Chondrocyte (in vitro differentiated cells): ENCODE data around the gene ZNF423. TPM values are rescaled to one million over a fixed set of nuclear protein-coding genes. Genes with fewer than 3 reads are reported as not detected.

Source experiments
- DNase-seq: peaks from one replicate; pipeline ENCODE4 v3.0.0; 2021; ENCODE audit warnings: mixed read lengths, low spot score
- H3K27ac Mint-ChIP-seq: one replicate; pipeline ENCODE4 v1.8.0; 2021; ENCODE audit warnings: mild to moderate bottlenecking, moderate library complexity, mixed read lengths; ENCODE audit not compliant: unreplicated experiment
- H3K27me3 Mint-ChIP-seq: 2 replicates; pipeline ENCODE4 v1.8.0; 2021; ENCODE audit warnings: low read depth, mixed read lengths
- H3K36me3 Mint-ChIP-seq: 2 replicates; pipeline ENCODE4 v1.8.0; 2021; ENCODE audit warnings: low read depth, mixed read lengths
- H3K4me1 Mint-ChIP-seq: 2 replicates; pipeline ENCODE4 v1.8.0; 2021; ENCODE audit warnings: low read depth, mild to moderate bottlenecking, mixed read lengths
- H3K4me3 Mint-ChIP-seq: one replicate; pipeline ENCODE4 v1.8.0; 2021; ENCODE audit warnings: mild to moderate bottlenecking, moderate library complexity, mixed read lengths; ENCODE audit not compliant: unreplicated experiment
- H3K9me3 Mint-ChIP-seq: 2 replicates; pipeline ENCODE4 v1.8.0; 2021; ENCODE audit warnings: low read depth, mixed read lengths
- total RNA-seq: library from RNA; stranded (reverse); gene quantifications from 3 replicates; pipeline ENCODE4 v1.2.1, GENCODE V29; 2021
- TF ChIP-seq, protein P1 (sequence below): fragments of 200-600 bp; sonication (generic); IDR thresholded peaks from 2 replicates; pipeline ENCODE4 v1.5.0; 2021; ENCODE audit warnings: antibody characterized with exemption, mild to moderate bottlenecking, moderate library complexity

The ZNF423 gene
- total RNA-seq, 1 donor from 2014 or later = 4.7 TPM

GRCh38 chr16:49844359-49844758, 11.6 kb downstream of the ZNF423 start:
- Mint-ChIP-seq H3K27me3 (peaks cover 12% of the 10 kb centered on the region), H3K4me1 (peaks cover 3% of the 10 kb centered on the region), H3K9me3 (no peaks in the 10 kb centered on the region), H3K27ac (no peak overlapping the region), H3K36me3 (no peaks in the 10 kb centered on the region), H3K4me3 (no peak overlapping the region)
- TF ChIP-seq, protein P1, sequence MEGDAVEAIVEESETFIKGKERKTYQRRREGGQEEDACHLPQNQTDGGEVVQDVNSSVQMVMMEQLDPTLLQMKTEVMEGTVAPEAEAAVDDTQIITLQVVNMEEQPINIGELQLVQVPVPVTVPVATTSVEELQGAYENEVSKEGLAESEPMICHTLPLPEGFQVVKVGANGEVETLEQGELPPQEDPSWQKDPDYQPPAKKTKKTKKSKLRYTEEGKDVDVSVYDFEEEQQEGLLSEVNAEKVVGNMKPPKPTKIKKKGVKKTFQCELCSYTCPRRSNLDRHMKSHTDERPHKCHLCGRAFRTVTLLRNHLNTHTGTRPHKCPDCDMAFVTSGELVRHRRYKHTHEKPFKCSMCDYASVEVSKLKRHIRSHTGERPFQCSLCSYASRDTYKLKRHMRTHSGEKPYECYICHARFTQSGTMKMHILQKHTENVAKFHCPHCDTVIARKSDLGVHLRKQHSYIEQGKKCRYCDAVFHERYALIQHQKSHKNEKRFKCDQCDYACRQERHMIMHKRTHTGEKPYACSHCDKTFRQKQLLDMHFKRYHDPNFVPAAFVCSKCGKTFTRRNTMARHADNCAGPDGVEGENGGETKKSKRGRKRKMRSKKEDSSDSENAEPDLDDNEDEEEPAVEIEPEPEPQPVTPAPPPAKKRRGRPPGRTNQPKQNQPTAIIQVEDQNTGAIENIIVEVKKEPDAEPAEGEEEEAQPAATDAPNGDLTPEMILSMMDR = no peak
- no peak for DNase-seq

DNA sequence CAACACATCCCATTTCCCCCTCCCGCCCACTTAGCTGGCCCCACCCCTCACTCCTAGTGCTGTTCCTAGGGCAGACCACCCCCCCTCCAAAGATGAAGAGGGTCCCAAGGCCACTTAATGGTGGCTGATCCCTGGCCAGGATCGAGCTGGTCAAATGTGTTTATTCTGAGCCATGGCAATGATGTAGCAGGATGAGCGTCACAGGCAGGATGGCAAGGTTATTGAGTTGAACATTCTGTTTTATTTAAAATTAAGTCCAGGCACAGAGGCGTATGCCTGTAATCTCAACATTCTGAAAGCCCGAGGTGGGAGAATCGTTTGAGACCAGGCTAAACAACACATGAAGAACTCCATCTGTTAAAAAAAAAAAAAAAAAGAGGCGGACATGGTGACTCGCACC, 12.2 kb downstream of the ZNF423 start:
- Mint-ChIP-seq H3K27me3 (peaks cover 12% of the 10 kb centered on the region), H3K4me1 (peaks cover 3% of the 10 kb centered on the region), H3K36me3 (no peaks in the 10 kb centered on the region), H3K4me3 (no peak overlapping the region), H3K27ac (no peak overlapping the region), H3K9me3 (no peaks in the 10 kb centered on the region)
- TF ChIP-seq, protein P1 = no peak
- no peak for DNase-seq

DNA sequence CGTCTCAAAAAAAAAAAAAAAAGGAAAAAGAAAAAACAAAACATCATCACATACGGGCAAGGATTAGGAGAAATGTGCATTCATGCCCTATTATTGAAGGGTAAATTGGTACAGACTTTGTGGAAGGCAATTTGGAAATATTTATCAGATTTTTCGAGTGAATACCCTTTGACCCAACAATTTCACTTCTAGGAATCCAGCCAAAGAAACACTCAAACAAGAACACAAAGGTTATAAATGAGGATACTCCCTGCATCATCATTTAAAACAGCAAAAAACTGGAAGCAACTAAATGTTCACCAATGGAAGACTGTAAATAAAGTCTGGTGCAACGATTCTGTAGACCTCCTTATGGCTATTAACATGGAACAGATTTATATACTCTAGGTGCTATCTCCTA, 12.9 kb downstream of the ZNF423 start:
- TF ChIP-seq, protein P1 = no peak
- H3K9me3 Mint-ChIP-seq = no peaks in the 10 kb centered on the region
- H3K4me3 Mint-ChIP-seq = no peak overlapping the region
- H3K4me1 Mint-ChIP-seq = peaks cover 3% of the 10 kb centered on the region
- H3K36me3 Mint-ChIP-seq = no peaks in the 10 kb centered on the region
- no peak for DNase-seq
- H3K27me3 Mint-ChIP-seq = peaks cover 12% of the 10 kb centered on the region
- H3K27ac Mint-ChIP-seq = no peak overlapping the region

- Mint-ChIP-seq H3K9me3 (no peaks in the 10 kb centered on the region), H3K36me3 (no peaks in the 10 kb centered on the region), H3K27ac (no peak overlapping the region), H3K4me1 (peaks cover 31% of the 10 kb centered on the region), H3K27me3 (peaks cover 19% of the 10 kb centered on the region), H3K4me3 (no peak overlapping the region)
- DNase-seq = no peak
- TF ChIP-seq, protein P1 = no peak
Measured at GRCh38 chr16:49839017-49839825, 16.7 kb downstream of the ZNF423 start.

- DNase-seq = no peak
- Mint-ChIP-seq H3K4me3 (no peak overlapping the region), H3K27ac (no peak overlapping the region), H3K27me3 (peaks cover 19% of the 10 kb centered on the region), H3K36me3 (no peaks in the 10 kb centered on the region), H3K9me3 (no peaks in the 10 kb centered on the region), H3K4me1 (peaks cover 36% of the 10 kb centered on the region)
- TF ChIP-seq, protein P1 = no peak
Measured at GRCh38 chr16:49838441-49839016, 17.4 kb downstream of the ZNF423 start.
